H1 (cell line): ENCODE results near the gene CCSAP.

ENCODE experiments used
- CBX5 ChIP-seq: fragments of 300-800, 300-1000 bp; sonication (generic); IDR thresholded peaks from 2 replicates; pipeline ENCODE4 v1.7.1; 2016; ENCODE audit warnings: antibody characterized with exemption, low read length, low read depth
- HDAC6 ChIP-seq: IDR thresholded peaks from one replicate; pipeline ENCODE4 v1.7.1; 2012; ENCODE audit warnings: low read depth, mild to moderate bottlenecking, inconsistent platforms, low read length, moderate library complexity
- MAFK ChIP-seq: IDR thresholded peaks from 2 replicates; pipeline ENCODE4 v1.6.1; 2012; ENCODE audit warnings: low read depth, mild to moderate bottlenecking, improper control_type of control experiment, low read length
- PHF8 ChIP-seq: fragments of 200-600 bp; sonication (generic); conservative IDR thresholded peaks from 2 replicates; pipeline ENCODE4 v1.7.1; 2012; ENCODE audit warnings: low read depth, mild to moderate bottlenecking, inconsistent platforms, low read length, moderate library complexity
- POLR2A ChIP-seq, 2 experiments: IDR thresholded peaks; 1 replicate in 1 of 2; 2 replicates in 1 of 2; pipeline ENCODE4 v1.6.1; 2011; ENCODE audit warnings: low read depth in 2 of 2, low read length in 2 of 2, mild to moderate bottlenecking in 2 of 2; ENCODE audit errors: control extremely low read depth in 1 of 2
- RAD21 ChIP-seq, 2 experiments: IDR thresholded peaks in 1 of 2; conservative IDR thresholded peaks in 1 of 2; 2 replicates each; pipeline ENCODE4 v1.6.1; 2011; ENCODE audit warnings: low read depth in 2 of 2, low read length in 2 of 2, improper control_type of control experiment in 1 of 2, inconsistent platforms in 1 of 2, mild to moderate bottlenecking in 1 of 2, moderate library complexity in 1 of 2
- SP4 ChIP-seq: IDR thresholded peaks from 2 replicates; pipeline ENCODE4 v1.6.1; 2012; ENCODE audit warnings: low read length, inconsistent platforms
- YY1 ChIP-seq: IDR thresholded peaks from 2 replicates; pipeline ENCODE4 v1.6.1; 2011; ENCODE audit warnings: low read depth, mild to moderate bottlenecking, low read length
- ZNF274 ChIP-seq: IDR thresholded peaks from 2 replicates; pipeline ENCODE4 v1.7.0; 2012; ENCODE audit warnings: low read length, borderline replicate concordance; ENCODE audit errors: extremely low read depth
- TF ChIP-seq, protein P1 (sequence below), 3 experiments: IDR thresholded peaks; 1 replicate in 2 of 3; 2 replicates in 1 of 3; pipeline versions ENCODE4 v1.5.1 to v1.6.1; 2011; ENCODE audit warnings: low read length in 3 of 3, mild to moderate bottlenecking in 3 of 3, inconsistent platforms in 2 of 3, low read depth in 1 of 3, moderate library complexity in 1 of 3; ENCODE audit not compliant: insufficient read depth in 1 of 3; ENCODE audit errors: control extremely low read depth in 1 of 3

DNA sequence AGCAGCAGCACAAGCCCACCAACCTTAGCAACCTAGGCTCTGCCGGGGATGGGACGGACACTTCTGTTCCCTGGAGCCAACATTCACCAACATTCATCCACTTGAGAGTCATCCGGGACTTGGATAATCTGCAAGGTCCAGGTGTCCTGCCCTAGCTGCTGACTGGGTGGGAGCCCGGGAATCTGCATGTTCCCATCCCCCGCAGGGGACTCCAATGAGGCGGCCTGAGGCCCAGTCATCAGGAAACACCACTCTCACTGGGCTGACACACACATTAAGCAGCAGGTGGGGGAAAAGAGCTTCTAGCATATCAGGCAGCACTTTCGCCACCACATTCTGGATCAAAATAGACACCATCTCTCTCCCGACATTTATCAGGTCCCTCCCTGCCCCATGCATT, 38.4 kb upstream of the CCSAP start:
- no peak for TF ChIP-seq ZNF274
- TF ChIP-seq, protein P1, sequence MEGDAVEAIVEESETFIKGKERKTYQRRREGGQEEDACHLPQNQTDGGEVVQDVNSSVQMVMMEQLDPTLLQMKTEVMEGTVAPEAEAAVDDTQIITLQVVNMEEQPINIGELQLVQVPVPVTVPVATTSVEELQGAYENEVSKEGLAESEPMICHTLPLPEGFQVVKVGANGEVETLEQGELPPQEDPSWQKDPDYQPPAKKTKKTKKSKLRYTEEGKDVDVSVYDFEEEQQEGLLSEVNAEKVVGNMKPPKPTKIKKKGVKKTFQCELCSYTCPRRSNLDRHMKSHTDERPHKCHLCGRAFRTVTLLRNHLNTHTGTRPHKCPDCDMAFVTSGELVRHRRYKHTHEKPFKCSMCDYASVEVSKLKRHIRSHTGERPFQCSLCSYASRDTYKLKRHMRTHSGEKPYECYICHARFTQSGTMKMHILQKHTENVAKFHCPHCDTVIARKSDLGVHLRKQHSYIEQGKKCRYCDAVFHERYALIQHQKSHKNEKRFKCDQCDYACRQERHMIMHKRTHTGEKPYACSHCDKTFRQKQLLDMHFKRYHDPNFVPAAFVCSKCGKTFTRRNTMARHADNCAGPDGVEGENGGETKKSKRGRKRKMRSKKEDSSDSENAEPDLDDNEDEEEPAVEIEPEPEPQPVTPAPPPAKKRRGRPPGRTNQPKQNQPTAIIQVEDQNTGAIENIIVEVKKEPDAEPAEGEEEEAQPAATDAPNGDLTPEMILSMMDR (IDR thresholded peaks at IDR 0.05; ENCODE audit: control extremely low read depth in 1 of 3, insufficient read depth in 1 of 3, low read depth in 1 of 3, low read length in 3 of 3): peak in 2 of 3 experiments; percentile 25 to 26; a peak in 3 of 4 replicates
- no peak for TF ChIP-seq MAFK
- TF ChIP-seq POLR2A (IDR thresholded peaks at IDR 0.05; ENCODE audit: control extremely low read depth in 1 of 2, low read depth in 2 of 2, low read length in 2 of 2): no peak
- no peak for TF ChIP-seq HDAC6
- peak; percentile 37 to 54 for TF ChIP-seq RAD21 (IDR thresholded peaks at IDR 0.05 in 1 of 2, conservative IDR thresholded peaks at IDR 0.05 in 1 of 2; ENCODE audit: low read depth in 2 of 2, low read length in 2 of 2)
- TF ChIP-seq SP4: no peak
- TF ChIP-seq YY1: no peak
- TF ChIP-seq PHF8: no peak
- no peak for TF ChIP-seq CBX5
